ENCODE results near the gene RTN3. TPM values are rescaled to one million over a fixed set of nuclear protein-coding genes. Genes with fewer than 3 reads are reported as not detected.

RTN3 gene
- polyA plus RNA-seq, 3 donors: 123 to 341 (median 232) TPM

- Mint-ChIP-seq H3K27ac (no peak overlapping the region), H3K4me1 (no peaks in the 10 kb centered on the region), H3K4me3 (no peak overlapping the region), H3K9me3 (no peaks in the 10 kb centered on the region), H3K36me3 (no peaks in the 10 kb centered on the region), H3K27me3 (ENCODE audit: low read depth in 3 of 3) (peaks cover 2 to 7% (median 5%) of the 10 kb centered on the region in 3 donors)
- no peaks in the 10 kb centered on the region for H3K4me1 ChIP-seq (ENCODE audit: control insufficient read depth in 1 of 2, insufficient read depth in 2 of 2, low read length in 2 of 2)
- H3K4me3 ChIP-seq (replicated peaks in 1 of 3; ENCODE audit: low read depth in 2 of 3, low read length in 3 of 3): no peak overlapping the region
- H3K27me3 ChIP-seq (ENCODE audit: control insufficient read depth in 2 of 2, insufficient read depth in 2 of 2, low read length in 2 of 2): no peaks in the 10 kb centered on the region
- no peak for DNase-seq
- no peak overlapping the region for H3K9ac ChIP-seq (ENCODE audit: insufficient read depth, low read length, poor library complexity, severe bottlenecking)
- H3K4me2 ChIP-seq (replicated peaks; ENCODE audit: extremely low read depth, low read length, poor library complexity, severe bottlenecking): no peak overlapping the region
- H4K20me1 ChIP-seq (ENCODE audit: insufficient read depth, low read length): no peaks in the 10 kb centered on the region
- no peak overlapping the region for H2AFZ ChIP-seq (ENCODE audit: insufficient read depth, low read depth, low read length, poor library complexity, severe bottlenecking)
- 100% methylated on average over 1 of the region's 6 CpGs for WGBS (ENCODE audit: insufficient coverage)
- no peak overlapping the region for H3K27ac ChIP-seq (ENCODE audit: low read depth in 1 of 2, low read length in 2 of 2)
- H3K9me3 ChIP-seq (replicated peaks in 1 of 2; ENCODE audit: control insufficient read depth in 1 of 2, insufficient read depth in 1 of 2, low read length in 2 of 2): no peaks in the 10 kb centered on the region
- H3K36me3 ChIP-seq (replicated peaks in 1 of 2; ENCODE audit: control insufficient read depth in 1 of 2, insufficient read depth in 2 of 2, low read length in 2 of 2): no peaks in the 10 kb centered on the region
- H3K79me2 ChIP-seq (ENCODE audit: insufficient read depth, low read length): no peaks in the 10 kb centered on the region
- TF ChIP-seq CTCF (IDR thresholded peaks at IDR 0.05): no peak
- intact Hi-C loops (cut with micrococcal nuclease): no loop called here
Measured at GRCh38 chr11:63782749-63783148, 101.4 kb downstream of the RTN3 start.

- no peaks in the 10 kb centered on the region for H3K4me1 Mint-ChIP-seq
- no peak overlapping the region for H3K27ac ChIP-seq (ENCODE audit: low read depth in 1 of 2, low read length in 2 of 2)
- H3K9me3 ChIP-seq (replicated peaks in 1 of 2; ENCODE audit: control insufficient read depth in 1 of 2, insufficient read depth in 1 of 2, low read length in 2 of 2): no peaks in the 10 kb centered on the region
- H3K9me3 Mint-ChIP-seq: no peaks in the 10 kb centered on the region
- H4K20me1 ChIP-seq (ENCODE audit: insufficient read depth, low read length): no peaks in the 10 kb centered on the region
- H3K4me1 ChIP-seq (ENCODE audit: control insufficient read depth in 1 of 2, insufficient read depth in 2 of 2, low read length in 2 of 2): no peaks in the 10 kb centered on the region
- no peak for TF ChIP-seq CTCF (IDR thresholded peaks at IDR 0.05)
- H2AFZ ChIP-seq (ENCODE audit: insufficient read depth, low read depth, low read length, poor library complexity, severe bottlenecking): no peak overlapping the region
- 89% methylated on average over 1 of the region's 7 CpGs for WGBS (ENCODE audit: insufficient coverage)
- no peak overlapping the region for H3K4me2 ChIP-seq (replicated peaks; ENCODE audit: extremely low read depth, low read length, poor library complexity, severe bottlenecking)
- H3K4me3 ChIP-seq (replicated peaks in 1 of 3; ENCODE audit: low read depth in 2 of 3, low read length in 3 of 3): no peak overlapping the region
- H3K27me3 ChIP-seq (ENCODE audit: control insufficient read depth in 2 of 2, insufficient read depth in 2 of 2, low read length in 2 of 2): no peaks in the 10 kb centered on the region
- no peaks in the 10 kb centered on the region for H3K36me3 ChIP-seq (replicated peaks in 1 of 2; ENCODE audit: control insufficient read depth in 1 of 2, insufficient read depth in 2 of 2, low read length in 2 of 2)
- no peak for DNase-seq
- H3K27me3 Mint-ChIP-seq (ENCODE audit: low read depth in 3 of 3): peaks cover 2 to 7% (median 2%) of the 10 kb centered on the region in 3 donors
- H3K27ac Mint-ChIP-seq: no peak overlapping the region
- no peak overlapping the region for H3K9ac ChIP-seq (ENCODE audit: insufficient read depth, low read length, poor library complexity, severe bottlenecking)
- intact Hi-C loops (cut with micrococcal nuclease): no loop called here
- H3K36me3 Mint-ChIP-seq: no peaks in the 10 kb centered on the region
- no peak overlapping the region for H3K4me3 Mint-ChIP-seq
- H3K79me2 ChIP-seq (ENCODE audit: insufficient read depth, low read length): no peaks in the 10 kb centered on the region
Measured at GRCh38 chr11:63783925-63784592, 102.8 kb downstream of the RTN3 start.

All from CD14-positive monocyte (primary cell).